ENCODE measurements around the gene NT5DC4. TPM values are rescaled to one million over a fixed set of nuclear protein-coding genes. Genes with fewer than 3 reads are reported as not detected.

The NT5DC4 gene
- total and polyA plus RNA-seq, 4 donors: 1.2 TPM; not detected in 3

DNA sequence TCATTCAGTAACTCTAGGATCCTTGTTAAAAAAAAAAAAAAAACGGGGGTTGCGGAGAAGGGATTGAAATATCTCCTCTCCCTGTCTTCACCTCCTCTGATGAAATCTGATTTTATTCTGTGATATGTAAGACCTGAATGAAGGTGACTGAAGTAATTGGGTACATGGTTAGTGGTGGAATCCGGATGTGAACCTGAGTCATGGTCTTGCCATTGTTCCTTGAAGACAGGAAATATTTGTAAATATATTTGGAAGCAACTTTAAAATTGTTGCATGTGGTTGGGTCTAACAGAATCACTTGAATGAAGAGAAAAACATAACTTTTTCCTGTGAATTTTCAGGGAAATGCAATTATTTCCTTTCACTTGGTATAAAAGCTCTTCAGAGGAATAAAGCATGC, 66.5 kb downstream of the NT5DC4 start:
- H3K4me3 ChIP-seq (ENCODE audit: low read depth in 1 of 3, low read length in 3 of 3): no peak overlapping the region
- H3K4me1 ChIP-seq (ENCODE audit: control insufficient read depth in 4 of 4, insufficient read depth in 4 of 4, low read length in 3 of 4): no peaks in the 10 kb centered on the region
- no peak for TF ChIP-seq YY1 (IDR thresholded peaks at IDR 0.05)
- TF ChIP-seq HNF4G (IDR thresholded peaks at IDR 0.05): no peak
- no peak for TF ChIP-seq NR2F2 (IDR thresholded peaks at IDR 0.05)
- TF ChIP-seq REST (IDR thresholded peaks at IDR 0.05): no peak
- no peak for TF ChIP-seq GABPA (IDR thresholded peaks at IDR 0.05 in 1 of 2, conservative IDR thresholded peaks at IDR 0.05 in 1 of 2)
- TF ChIP-seq HNF4A (conservative IDR thresholded peaks at IDR 0.05): no peak
- no peak for TF ChIP-seq RXRA (IDR thresholded peaks at IDR 0.05)
- TF ChIP-seq, protein P1, sequence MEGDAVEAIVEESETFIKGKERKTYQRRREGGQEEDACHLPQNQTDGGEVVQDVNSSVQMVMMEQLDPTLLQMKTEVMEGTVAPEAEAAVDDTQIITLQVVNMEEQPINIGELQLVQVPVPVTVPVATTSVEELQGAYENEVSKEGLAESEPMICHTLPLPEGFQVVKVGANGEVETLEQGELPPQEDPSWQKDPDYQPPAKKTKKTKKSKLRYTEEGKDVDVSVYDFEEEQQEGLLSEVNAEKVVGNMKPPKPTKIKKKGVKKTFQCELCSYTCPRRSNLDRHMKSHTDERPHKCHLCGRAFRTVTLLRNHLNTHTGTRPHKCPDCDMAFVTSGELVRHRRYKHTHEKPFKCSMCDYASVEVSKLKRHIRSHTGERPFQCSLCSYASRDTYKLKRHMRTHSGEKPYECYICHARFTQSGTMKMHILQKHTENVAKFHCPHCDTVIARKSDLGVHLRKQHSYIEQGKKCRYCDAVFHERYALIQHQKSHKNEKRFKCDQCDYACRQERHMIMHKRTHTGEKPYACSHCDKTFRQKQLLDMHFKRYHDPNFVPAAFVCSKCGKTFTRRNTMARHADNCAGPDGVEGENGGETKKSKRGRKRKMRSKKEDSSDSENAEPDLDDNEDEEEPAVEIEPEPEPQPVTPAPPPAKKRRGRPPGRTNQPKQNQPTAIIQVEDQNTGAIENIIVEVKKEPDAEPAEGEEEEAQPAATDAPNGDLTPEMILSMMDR (IDR thresholded peaks at IDR 0.05; ENCODE audit: low read depth, low read length, missing input control): no peak
- TF ChIP-seq, protein P2, sequence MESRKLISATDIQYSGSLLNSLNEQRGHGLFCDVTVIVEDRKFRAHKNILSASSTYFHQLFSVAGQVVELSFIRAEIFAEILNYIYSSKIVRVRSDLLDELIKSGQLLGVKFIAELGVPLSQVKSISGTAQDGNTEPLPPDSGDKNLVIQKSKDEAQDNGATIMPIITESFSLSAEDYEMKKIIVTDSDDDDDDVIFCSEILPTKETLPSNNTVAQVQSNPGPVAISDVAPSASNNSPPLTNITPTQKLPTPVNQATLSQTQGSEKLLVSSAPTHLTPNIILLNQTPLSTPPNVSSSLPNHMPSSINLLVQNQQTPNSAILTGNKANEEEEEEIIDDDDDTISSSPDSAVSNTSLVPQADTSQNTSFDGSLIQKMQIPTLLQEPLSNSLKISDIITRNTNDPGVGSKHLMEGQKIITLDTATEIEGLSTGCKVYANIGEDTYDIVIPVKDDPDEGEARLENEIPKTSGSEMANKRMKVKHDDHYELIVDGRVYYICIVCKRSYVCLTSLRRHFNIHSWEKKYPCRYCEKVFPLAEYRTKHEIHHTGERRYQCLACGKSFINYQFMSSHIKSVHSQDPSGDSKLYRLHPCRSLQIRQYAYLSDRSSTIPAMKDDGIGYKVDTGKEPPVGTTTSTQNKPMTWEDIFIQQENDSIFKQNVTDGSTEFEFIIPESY (IDR thresholded peaks at IDR 0.05): no peak
- TF ChIP-seq, protein P3, sequence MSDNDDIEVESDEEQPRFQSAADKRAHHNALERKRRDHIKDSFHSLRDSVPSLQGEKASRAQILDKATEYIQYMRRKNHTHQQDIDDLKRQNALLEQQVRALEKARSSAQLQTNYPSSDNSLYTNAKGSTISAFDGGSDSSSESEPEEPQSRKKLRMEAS (IDR thresholded peaks at IDR 0.05): no peak
- no peak for TF ChIP-seq SP1 (IDR thresholded peaks at IDR 0.05)
- no peak for TF ChIP-seq FOXA2 (IDR thresholded peaks at IDR 0.05)
- no peak for TF ChIP-seq EGR1 (IDR thresholded peaks at IDR 0.05; ENCODE audit: low read depth in 2 of 2)
- TF ChIP-seq RAD21 (IDR thresholded peaks at IDR 0.05): no peak
- no peak for TF ChIP-seq ATF3 (IDR thresholded peaks at IDR 0.05)
- H3K27ac ChIP-seq (ENCODE audit: low read depth in 1 of 2, low read length in 2 of 2): no peak overlapping the region
- H3K9me3 ChIP-seq (ENCODE audit: control insufficient read depth in 4 of 4, low read length in 3 of 4): no peaks in the 10 kb centered on the region
- H3K27me3 ChIP-seq (ENCODE audit: control insufficient read depth in 4 of 4, insufficient read depth in 4 of 4, low read length in 3 of 4): no peaks in the 10 kb centered on the region
- no peak overlapping the region for H3K9ac ChIP-seq (ENCODE audit: low read depth in 1 of 2, low read length in 2 of 2)
- DNase-seq (ENCODE audit: low spot score): no peak
- H3K36me3 ChIP-seq (ENCODE audit: control insufficient read depth in 4 of 4, insufficient read depth in 3 of 4, low read depth in 1 of 4, low read length in 3 of 4): no peaks in the 10 kb centered on the region
- WGBS: 94% methylated on average over 3 of the region's 3 CpGs

- H3K9ac ChIP-seq (ENCODE audit: low read depth in 1 of 2, low read length in 2 of 2): no peak overlapping the region
- TF ChIP-seq TAF1 (conservative IDR thresholded peaks at IDR 0.05) (no peak), SP1 (IDR thresholded peaks at IDR 0.05) (no peak)
- H3K4me3 ChIP-seq (ENCODE audit: low read depth in 1 of 3, low read length in 3 of 3): no peak overlapping the region
- 90% methylated on average over 4 of the region's 4 CpGs for WGBS
- H3K9me3 ChIP-seq (ENCODE audit: control insufficient read depth in 4 of 4, low read length in 3 of 4): no peaks in the 10 kb centered on the region
- no peak for DNase-seq (ENCODE audit: low spot score)
- H3K36me3 ChIP-seq (ENCODE audit: control insufficient read depth in 4 of 4, insufficient read depth in 3 of 4, low read depth in 1 of 4, low read length in 3 of 4): no peaks in the 10 kb centered on the region
- no peaks in the 10 kb centered on the region for H3K27me3 ChIP-seq (ENCODE audit: control insufficient read depth in 4 of 4, insufficient read depth in 4 of 4, low read length in 3 of 4)
- H3K4me1 ChIP-seq (ENCODE audit: control insufficient read depth in 4 of 4, insufficient read depth in 4 of 4, low read length in 3 of 4): no peaks in the 10 kb centered on the region
- H3K27ac ChIP-seq (ENCODE audit: low read depth in 1 of 2, low read length in 2 of 2): no peak overlapping the region
These were observed 67.0 kb downstream of the NT5DC4 start for GRCh38 chr2:112787729-112788393.
